OCI-M2 (cell line): Measurements from ENCODE around the gene SLC17A1.

ENCODE experiments used
- DNase-seq: peaks from one replicate; lab custom pipeline; 2025; ENCODE audit not compliant: unreplicated experiment; lab: John Stamatoyannopoulos, UW

The SLC17A1 gene, protein sequence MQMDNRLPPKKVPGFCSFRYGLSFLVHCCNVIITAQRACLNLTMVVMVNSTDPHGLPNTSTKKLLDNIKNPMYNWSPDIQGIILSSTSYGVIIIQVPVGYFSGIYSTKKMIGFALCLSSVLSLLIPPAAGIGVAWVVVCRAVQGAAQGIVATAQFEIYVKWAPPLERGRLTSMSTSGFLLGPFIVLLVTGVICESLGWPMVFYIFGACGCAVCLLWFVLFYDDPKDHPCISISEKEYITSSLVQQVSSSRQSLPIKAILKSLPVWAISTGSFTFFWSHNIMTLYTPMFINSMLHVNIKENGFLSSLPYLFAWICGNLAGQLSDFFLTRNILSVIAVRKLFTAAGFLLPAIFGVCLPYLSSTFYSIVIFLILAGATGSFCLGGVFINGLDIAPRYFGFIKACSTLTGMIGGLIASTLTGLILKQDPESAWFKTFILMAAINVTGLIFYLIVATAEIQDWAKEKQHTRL

DNA sequence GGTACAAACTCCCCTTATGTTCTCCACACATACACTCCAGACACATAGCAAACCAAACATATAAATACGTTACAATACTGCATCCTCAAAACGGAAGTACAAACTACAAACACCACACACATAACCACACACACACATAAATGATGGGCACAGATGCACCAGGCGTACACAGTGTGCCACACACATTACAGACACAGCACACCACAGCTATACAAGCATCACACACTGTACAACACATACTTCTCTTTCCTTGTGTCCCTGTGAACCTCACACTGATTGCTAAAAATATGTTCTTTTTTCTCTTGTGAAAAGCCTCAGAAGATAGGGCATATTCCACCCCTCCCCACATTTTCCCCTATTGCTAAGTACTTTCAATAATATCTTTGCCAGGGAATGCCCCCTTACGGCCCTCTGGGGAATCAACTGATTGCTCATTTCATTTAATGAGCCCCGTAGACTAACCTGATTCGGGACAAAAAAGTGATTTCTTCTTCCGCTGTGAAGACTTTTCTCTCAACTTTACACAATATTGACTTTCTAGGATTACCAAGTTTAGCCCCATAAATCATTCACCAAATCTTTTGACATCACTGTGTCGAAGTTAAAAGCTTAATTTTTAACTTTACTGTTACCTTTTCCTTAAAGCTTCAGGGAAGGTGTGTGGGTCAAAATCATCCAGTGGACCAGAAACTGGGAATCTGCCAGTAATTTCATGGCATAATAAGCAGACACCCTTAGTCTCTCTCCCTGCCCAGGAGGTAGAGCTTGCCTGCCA, at the start of gene SLC17A1:
TSS of gene SLC17A1 (minus strand) at position 521 of the 775 bp plus-strand sequence. CDS start 1,495 bp downstream, outside the sequence.
- DNase-seq: no peak

DNA sequence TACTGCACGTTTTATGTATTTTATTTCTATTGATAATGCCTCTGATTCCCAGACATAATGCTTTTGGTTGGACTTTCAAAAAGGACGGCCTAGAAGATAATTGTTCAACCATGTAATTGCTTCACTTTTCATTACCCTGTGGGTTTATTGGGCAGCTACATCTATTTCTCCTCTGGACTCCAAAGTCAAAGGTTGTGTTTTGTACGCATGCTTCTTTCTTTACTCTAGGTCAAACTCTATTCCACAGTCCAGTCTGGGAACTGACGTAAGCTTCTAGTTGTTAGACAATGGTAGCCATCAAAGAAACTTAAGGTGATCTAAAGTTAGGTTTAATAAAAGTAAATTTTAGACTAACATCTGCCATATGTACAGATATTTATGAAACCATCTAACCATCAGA, 48.7 kb upstream of the SLC17A1 start:
- DNase-seq: no peak

DNA sequence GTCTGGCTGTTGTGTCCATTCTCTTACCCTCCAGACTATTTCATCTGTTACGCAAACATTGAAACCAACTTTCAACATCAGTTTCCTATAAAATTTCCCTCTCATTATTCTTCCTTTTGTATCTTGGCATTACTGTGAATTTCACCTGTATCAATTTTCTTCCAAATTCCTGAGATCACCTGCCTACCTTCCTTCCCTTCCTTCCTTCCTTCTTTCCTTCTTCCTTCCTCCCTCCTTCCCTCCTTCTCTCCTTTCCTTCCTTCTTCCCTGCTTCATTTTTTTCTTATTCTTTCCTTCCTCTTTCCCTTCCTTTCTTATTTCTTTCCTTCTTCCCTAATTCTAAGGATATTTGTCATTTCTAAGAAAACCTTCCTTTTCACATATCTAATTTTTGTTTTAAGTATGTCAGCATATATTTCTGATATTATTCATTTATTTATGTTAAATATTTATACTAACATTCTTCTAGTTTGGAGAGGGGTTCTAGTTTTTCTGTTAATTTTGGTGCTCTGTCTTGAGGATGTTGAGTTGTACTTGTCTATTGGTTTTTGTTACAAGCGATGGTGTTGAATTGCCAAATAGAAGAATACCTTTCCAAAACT, 47.0 kb upstream of the SLC17A1 start:
- no peak for DNase-seq

DNA sequence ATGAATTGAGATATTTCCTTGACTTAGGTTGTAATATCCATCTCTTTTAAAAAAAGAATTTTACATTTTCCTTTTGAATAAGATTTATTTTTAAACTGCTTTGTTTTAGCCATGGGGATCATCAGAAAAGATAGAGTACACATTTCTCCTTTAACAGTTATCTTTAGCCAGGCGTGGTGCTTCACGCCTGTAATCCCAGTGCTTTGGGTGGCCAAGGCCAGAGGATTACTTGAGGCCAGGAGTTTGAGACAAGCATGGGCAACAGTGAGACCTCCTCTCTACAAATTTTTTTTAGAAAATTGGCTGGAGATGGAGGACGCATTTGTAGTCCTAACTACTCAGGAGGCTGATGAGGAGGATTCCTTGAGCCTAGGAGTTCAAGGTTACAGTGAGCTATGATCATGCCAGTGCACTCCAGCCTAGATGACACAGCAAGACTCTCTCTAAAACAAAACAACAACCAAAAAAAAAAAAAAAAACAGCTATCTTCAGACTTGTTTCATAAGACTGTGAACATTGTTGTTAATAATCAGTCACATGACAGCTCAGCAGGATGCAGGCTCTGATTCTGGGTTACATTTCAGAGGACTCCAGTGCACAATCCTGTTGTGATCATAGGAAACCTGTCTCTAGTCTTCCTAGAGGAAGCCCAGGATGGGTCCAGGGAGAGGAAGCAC, 44.2 kb upstream of the SLC17A1 start:
- no peak for DNase-seq

DNA sequence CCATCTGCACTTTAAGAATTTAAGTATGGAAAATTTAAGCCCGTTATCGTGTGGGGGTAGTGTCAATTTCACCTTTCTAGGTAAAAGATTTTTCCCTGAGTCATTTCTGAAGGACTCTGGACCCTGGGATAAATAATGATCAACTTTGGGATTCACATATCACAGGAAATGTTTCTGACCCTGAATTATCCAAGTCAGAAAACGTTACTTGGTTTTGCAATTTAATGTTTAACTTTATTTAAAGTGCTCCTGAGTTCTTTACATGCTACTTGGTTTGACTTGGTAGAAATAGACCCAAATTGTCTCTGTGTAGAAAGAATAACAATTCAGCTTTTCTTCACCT, 43.7 kb upstream of the SLC17A1 start:
- DNase-seq: no peak

DNA sequence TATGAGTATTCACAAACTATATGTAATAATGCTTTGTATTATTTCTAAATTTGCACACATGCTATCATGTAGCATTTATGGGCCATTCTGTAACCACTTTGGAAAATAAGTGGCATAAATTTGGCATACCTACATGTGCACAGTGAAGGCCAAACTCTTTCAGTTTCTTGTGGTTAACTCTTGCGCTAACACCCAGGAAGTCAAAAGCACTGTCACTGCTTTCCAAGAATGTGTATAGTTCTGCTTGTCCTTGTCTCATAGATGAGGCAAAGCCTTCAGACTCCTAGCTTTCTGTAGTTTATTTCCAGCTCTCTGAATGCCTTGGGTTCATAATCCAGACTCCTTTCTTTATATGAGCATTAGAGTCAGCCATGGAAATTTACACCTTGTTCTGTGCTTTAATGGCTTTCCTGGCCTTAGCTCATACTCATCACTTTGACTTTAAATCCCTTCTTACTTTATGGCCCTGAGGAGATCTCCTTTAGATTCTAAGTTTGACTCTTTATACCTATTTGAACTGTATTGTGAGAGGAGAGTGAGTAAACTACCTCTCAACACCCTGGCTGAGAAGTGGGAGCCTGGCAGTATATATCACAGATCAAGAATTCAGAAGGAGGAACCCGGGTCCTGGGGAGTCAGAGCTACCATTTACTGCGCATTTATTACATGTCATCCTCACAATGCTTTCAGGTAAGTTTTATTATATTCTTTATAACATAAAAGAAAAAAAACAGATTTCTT, 43.1 kb upstream of the SLC17A1 start:
- DNase-seq: no peak

DNA sequence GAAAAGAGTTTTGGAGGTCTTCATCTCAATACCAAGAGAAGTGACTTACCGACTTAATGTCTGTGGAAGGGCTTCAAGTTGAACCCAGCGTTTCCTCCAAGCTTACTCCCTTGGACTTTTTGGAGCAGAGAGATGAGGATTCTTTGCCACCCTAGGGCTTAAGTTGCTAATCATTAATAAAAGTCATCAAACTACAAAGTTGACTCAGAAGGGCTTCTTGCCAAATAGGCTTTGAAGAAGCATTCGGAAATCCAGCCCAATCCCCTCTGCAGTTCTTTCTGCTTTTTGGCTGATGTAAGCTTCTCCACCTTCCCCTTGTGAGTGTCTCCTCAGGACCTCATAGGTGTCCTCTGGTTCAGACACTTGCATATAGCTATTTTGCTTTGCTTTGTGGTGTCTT, 42.3 kb upstream of the SLC17A1 start, which contains the start of gene SLC17A3:
TSS of gene SLC17A3 (minus strand) at position 126 of the 400 bp plus-strand sequence. CDS start 5,856 bp downstream, outside the sequence.
- DNase-seq: no peak

DNA sequence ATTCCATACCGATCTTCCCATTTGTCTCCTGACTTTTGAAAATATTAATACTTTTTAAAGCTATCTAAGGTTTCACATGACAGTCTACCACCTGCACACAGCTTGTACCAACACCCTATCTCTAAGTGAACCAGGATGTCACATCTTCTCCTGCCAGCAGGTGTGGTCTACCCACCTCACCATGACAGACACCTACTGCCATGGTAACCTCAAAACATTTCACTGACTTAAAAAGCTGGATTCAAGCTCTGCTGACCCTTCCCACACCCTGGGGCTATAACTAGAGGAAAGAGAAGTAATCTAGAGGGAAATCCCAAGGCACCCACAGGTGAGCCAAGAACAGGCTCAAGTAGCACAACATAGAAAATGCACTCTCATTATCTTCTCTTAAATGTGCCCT, 41.0 kb upstream of the SLC17A1 start:
- no peak for DNase-seq

DNA sequence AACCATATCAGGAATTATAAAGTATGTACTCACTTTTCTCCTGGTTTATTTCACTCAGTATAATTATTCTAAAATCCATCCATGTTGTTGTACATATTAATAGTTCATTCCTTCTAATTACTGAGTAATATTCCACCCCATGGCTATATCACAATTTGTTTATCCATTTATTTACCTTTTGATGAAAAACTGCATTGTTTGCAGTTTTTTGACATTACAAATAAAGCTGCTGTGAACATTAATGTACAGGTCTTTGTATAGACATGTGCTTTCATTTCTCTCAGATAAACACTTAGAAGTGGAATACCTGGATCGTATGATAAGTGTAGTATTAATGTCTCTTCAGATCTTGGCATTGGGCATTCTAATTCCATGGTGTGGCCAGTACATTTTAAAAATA, 38.0 kb upstream of the SLC17A1 start:
- no peak for DNase-seq

DNA sequence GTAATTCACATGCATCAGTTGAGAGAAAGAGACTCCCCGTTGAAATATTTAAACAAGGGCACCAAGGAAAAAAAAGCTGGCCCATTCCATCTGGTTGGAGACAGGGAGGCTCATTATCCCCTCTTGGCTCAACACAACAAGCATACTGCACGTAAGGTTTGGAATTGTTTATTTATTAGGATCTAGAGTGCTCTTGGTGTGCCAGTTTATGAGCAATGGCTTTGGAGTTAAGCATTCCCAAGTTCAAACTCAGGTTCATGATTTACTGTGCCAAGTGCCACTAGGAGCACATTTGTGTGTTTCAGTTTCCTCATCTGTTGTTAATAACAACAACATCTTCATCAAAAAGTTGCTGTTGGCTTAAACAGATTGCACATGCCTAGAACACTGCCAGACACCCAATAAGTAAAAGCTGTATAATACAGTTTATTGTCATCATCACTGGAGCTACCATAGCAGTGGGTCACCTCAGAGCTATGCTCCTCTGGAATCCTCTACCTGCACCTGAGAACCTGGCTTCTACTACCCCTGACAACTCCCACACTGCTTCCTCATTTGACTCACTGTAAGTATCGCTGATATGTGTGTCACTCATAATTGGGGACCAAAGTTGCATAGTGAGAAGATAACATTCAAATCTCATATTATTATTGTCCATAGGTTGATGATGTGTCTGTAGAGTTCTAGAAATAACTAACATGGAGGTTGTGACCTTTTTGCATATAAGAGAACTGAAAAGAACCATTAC, 36.8 kb upstream of the SLC17A1 start:
- no peak for DNase-seq

DNA sequence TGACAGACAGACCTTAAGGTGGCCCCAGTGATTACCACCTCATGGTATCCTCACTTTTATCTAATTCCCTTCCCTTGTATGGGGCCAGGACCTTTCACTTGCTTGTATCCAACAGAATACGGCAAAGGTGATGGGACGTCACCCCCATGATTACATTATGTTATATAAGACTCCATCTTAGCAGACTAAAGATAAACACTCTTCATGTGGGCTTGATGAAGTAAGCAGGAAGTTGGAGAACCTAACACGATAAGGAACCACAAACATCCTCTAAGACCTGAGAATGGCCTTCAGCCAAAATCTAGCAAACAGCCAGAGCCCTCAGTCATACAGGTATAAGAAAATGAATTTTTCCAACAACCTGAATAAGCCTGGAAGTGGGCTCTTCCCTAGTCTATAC, 34.2 kb upstream of the SLC17A1 start:
- no peak for DNase-seq

DNA sequence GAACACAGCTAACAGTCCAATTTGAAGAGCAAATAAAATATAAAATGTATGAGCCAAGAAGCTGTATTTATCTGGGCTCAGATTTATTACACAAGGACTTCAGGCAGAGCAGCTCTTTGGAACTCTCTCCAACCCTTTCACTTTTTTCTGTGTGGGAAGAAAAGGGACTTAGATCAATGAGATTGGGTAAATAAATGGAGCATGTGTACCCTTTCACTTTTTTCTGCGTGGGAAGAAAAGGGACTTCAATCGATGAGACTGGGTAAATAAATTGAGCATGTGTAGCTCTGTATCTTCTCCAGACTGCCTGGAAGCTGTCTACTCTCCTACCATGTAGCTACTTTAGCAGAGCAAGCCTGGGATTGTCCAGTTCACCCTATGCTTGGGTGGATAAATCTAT, 31.5 kb upstream of the SLC17A1 start:
- DNase-seq: no peak

DNA sequence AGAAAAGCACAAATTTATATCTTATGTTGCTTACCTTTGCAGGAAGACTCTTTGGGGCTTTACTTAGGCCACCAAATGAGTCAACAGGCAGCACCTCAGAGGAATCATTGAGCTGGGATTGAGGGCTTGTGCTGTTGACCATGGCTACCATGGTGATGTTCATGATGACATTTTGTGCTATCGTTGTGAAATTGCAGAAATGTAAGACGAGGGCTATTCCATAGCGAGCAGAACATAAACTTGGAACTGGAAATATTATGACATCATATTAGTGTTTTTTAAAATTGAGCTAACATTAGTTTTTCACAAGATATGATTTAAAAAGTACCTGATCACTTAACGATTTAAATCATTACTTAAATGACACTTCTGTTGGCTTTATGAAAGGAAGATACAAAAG, 30.3 kb upstream of the SLC17A1 start:
- DNase-seq: no peak

DNA sequence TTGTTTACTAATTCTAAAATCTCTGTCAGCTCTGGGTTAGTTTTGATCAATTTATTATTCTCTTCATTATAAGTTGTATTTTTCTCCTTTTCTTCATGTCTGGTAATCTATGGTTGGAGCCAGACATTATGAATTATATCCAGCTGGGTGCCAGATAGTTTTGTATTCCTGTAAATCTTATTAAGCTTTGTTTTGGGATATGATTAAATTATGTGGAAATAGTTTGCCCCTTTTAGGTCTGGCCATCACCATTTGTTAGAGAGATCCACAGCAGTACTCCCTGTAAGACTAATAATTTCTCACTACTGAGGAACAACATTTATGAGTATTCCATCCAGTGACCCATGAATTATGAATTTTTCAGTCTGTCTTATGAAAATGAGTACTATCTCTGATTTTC, 20.9 kb upstream of the SLC17A1 start:
- no peak for DNase-seq

DNA sequence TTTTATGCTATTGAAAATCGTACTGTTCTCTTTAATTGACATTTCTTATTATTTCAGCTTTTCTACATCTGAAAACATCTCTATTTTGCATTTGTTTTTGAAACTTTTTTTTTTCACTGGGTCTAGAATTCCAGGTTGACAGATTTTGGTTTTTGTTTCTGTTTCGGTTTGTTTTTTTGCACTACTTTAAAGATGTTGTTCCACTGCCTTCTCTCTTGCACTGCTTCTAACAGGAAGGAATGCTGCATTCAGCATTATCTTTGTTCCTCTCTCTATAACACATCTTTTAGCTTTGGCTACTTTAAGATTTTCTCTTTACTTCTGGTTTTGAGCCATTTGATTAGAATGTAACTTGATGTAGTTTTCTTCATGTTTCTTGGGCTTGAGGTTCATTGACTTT, 20.1 kb upstream of the SLC17A1 start:
- DNase-seq: no peak

DNA sequence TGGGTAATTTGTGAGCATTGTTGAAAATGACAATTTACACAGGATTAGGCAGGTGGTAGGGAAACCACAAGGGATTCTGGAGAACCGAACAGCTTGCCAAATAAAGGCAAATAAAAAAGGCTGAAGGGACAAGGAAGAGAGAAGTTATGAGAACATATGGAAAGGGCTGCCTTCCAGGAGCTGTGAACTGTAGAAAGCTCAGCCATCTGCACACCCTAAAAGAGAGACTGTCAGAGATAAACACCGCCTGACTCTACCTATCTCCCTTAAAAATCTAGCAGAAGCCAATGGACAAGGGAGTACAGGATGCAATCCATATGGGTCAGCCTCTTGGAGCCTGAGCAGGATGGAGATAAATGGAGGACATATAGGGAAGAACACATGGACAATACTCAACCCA, 12.7 kb upstream of the SLC17A1 start:
- no peak for DNase-seq

DNA sequence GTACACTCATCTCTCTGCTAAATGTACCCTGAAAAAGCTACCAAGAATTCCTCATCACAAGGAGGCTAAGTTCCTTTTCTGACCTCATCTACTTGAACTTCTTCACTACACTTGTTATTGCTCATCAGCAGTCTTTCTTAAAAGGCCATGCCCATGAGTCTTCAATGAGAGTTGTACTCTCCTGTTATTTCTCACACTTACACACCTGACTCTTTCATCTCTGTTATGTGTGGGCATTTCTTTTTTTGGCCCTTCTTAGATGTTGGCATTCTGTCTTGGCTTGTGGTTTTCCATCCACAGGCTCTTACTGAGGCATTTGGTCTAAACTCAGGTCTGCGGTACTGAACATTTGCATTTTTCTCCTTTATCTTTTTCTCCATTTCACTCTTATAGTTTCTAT, 10.7 kb upstream of the SLC17A1 start:
- DNase-seq: no peak

DNA sequence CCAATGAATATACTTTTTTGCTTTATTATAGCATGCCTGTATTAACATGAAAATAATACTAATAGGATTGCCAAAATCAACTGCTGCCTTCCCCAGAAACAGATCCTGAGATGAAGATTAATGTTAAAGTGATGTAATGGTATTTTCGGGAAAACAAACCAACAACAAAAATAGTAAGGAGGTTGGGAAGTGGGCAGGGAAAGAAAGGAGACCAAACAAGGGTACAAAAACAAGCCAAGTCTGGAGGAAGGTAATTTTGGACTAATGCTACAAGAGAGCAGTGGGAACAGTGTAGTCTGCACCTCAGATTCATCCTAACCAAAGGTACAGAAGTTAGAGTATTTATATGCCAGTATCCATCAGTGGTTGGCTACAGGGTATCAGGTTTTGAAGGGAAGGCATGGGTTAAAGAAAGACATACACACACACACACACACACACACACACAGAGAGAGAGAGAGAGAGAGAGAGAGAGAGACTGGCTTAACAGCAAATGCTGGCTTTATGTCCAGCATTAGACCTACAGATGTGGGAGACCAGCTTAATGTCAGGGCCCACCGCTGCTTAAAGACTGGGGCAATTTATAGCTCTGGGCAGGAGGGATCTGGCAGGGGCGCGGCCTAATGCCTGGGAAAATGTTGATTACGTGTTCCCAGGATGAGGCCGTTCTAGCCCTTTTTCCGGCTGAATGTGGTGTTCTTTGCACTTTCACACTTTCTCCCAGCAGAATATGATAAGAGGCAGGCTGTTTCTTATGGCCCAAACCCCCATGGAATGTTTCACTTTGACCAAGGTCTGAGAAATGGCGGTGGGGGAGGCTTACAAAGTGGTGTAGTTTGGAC, 3.8 kb upstream of the SLC17A1 start:
- no peak for DNase-seq

DNA sequence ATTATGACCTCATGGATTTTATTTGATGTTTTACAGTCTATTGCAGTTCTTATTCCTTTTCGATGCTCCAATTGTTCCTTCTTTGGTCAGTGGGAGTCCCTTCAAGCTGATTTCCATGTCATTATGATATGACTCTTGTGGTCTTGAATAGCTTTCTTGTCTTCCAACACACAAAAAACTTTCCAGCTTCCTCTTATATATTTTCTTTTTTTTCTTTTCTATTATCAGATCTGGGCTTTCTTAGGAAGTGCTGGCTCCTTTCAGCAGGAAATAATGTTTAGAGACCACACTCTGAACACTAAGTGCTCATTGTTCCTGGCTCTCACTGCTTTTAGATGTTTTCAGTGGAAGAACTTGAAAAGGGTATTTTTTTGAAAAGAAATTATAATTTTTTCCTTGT, 3.1 kb upstream of the SLC17A1 start:
- no peak for DNase-seq
